Measurements from ENCODE around the gene PLXDC1.
"Not testable (repeated sequence)": the region's sequence is repeated elsewhere in the genome, so short reads cannot be mapped to it uniquely, and the experiment has no call there.

The PLXDC1 gene

GRCh38 chr17:39063681-39064069 is 87.8 kb downstream of the PLXDC1 start:
- no peak for DNase-seq (ENCODE audit: low read depth, low spot score)

- DNase-seq (ENCODE audit: low read depth, low spot score) = no peak
Measured at GRCh38 chr17:39062846-39063680, 88.4 kb downstream of the PLXDC1 start.

GRCh38 chr17:39058524-39058923 is 92.9 kb downstream of the PLXDC1 start:
- no peak for DNase-seq (ENCODE audit: low read depth, low spot score)

GRCh38 chr17:39057701-39058206 is 93.7 kb downstream of the PLXDC1 start:
- DNase-seq (ENCODE audit: low read depth, low spot score) = no peak

- DNase-seq (ENCODE audit: low read depth, low spot score) = no peak
Measured at GRCh38 chr17:39054111-39054645, 97.3 kb downstream of the PLXDC1 start.

- not testable (repeated sequence) for DNase-seq (ENCODE audit: low read depth, low spot score)
Measured at GRCh38 chr17:39052423-39052822, 99.0 kb downstream of the PLXDC1 start.

GRCh38 chr17:39051001-39051585 is 100.3 kb downstream of the PLXDC1 start:
- DNase-seq (ENCODE audit: low read depth, low spot score) = no peak

GRCh38 chr17:39045948-39046679 is 105.3 kb downstream of the PLXDC1 start:
- no peak for DNase-seq (ENCODE audit: low read depth, low spot score)

GRCh38 chr17:39036009-39036408 is 115.4 kb downstream of the PLXDC1 start:
- DNase-seq (ENCODE audit: low read depth, low spot score) = no peak

GRCh38 chr17:39035578-39035977 is 115.9 kb downstream of the PLXDC1 start:
- DNase-seq (ENCODE audit: low read depth, low spot score) = not testable (repeated sequence)

- no peak for DNase-seq (ENCODE audit: low read depth, low spot score)
Measured at GRCh38 chr17:39028690-39029089, 122.7 kb downstream of the PLXDC1 start.

GRCh38 chr17:39027455-39028035 is 123.9 kb downstream of the PLXDC1 start:
- DNase-seq (ENCODE audit: low read depth, low spot score) = no peak

GRCh38 chr17:39026980-39027451 is 124.4 kb downstream of the PLXDC1 start:
- no peak for DNase-seq (ENCODE audit: low read depth, low spot score)

- DNase-seq (ENCODE audit: low read depth, low spot score) = not testable (repeated sequence)
Measured at GRCh38 chr17:39026346-39026745, 125.1 kb downstream of the PLXDC1 start.

- no peak for DNase-seq (ENCODE audit: low read depth, low spot score)
Measured at GRCh38 chr17:39022924-39023323, 128.5 kb downstream of the PLXDC1 start.

GRCh38 chr17:39020037-39020436 is 131.4 kb downstream of the PLXDC1 start:
- not testable (repeated sequence) for DNase-seq (ENCODE audit: low read depth, low spot score)

- no peak for DNase-seq (ENCODE audit: low read depth, low spot score)
Measured at GRCh38 chr17:39018267-39019134, 132.9 kb downstream of the PLXDC1 start.

GRCh38 chr17:39016193-39017153 is 135.0 kb downstream of the PLXDC1 start:
- no peak for DNase-seq (ENCODE audit: low read depth, low spot score)

- DNase-seq (ENCODE audit: low read depth, low spot score) = no peak
Measured at GRCh38 chr17:39015546-39015935, 135.9 kb downstream of the PLXDC1 start.
